HT-29 (cell line): ENCODE measurements around the gene AQP10. TPM values are rescaled to one million over a fixed set of nuclear protein-coding genes. Genes with fewer than 3 reads are reported as not detected.
"Not testable (repeated sequence)": the region's sequence is repeated elsewhere in the genome, so short reads cannot be mapped to it uniquely, and the experiment has no call there.

Experiments
- DNase-seq: peaks from one replicate; pipeline ENCODE4 v3.0.0-alpha.2; 2015; ENCODE audit warnings: low spot score
- total RNA-seq: library from RNA; depleted of rRNA; stranded (reverse); fragments of >200 nt; shearing (Covaris generic); gene quantifications from 2 replicates; pipeline ENCODE4 v1.2.3, GENCODE V29; 2014

AQP10 gene
- total RNA-seq, 1 experiment from 2014 or later = not detected

GRCh38 chr1:154342836-154343472, 22.1 kb downstream of the AQP10 start:
- no peak for DNase-seq

GRCh38 chr1:154344977-154345837, 24.3 kb downstream of the AQP10 start:
- peak; percentile 61 for DNase-seq

GRCh38 chr1:154346276-154346917, 25.5 kb downstream of the AQP10 start:
- no peak for DNase-seq

- DNase-seq = no peak
These were observed 27.1 kb downstream of the AQP10 start for GRCh38 chr1:154347961-154348360.

- DNase-seq = no peak
These were observed 27.7 kb downstream of the AQP10 start for GRCh38 chr1:154348429-154349076.

GRCh38 chr1:154349121-154349520, 28.2 kb downstream of the AQP10 start:
- no peak for DNase-seq

- no peak for DNase-seq
These were observed 29.5 kb downstream of the AQP10 start for GRCh38 chr1:154350383-154350782.

- no peak for DNase-seq
These were observed 30.6 kb downstream of the AQP10 start for GRCh38 chr1:154351363-154352068.

GRCh38 chr1:154352245-154352580, 31.3 kb downstream of the AQP10 start:
- DNase-seq = no peak

GRCh38 chr1:154352581-154353459, 31.9 kb downstream of the AQP10 start:
- peak; percentile 27 for DNase-seq

GRCh38 chr1:154353460-154353904, 32.6 kb downstream of the AQP10 start:
- DNase-seq = peak; percentile 58

- no peak for DNase-seq
These were observed 33.1 kb downstream of the AQP10 start for GRCh38 chr1:154353966-154354365.

GRCh38 chr1:154358519-154358918, 37.6 kb downstream of the AQP10 start:
- no peak for DNase-seq

- DNase-seq = no peak
These were observed 39.4 kb downstream of the AQP10 start for GRCh38 chr1:154360288-154360687.

GRCh38 chr1:154360881-154361280, 40.0 kb downstream of the AQP10 start:
- DNase-seq = not testable (repeated sequence)

- no peak for DNase-seq
These were observed 40.5 kb downstream of the AQP10 start for GRCh38 chr1:154361357-154361756.

- DNase-seq = no peak
These were observed 50.5 kb downstream of the AQP10 start for GRCh38 chr1:154371436-154371835.

GRCh38 chr1:154373777-154374357, 53.0 kb downstream of the AQP10 start:
- not testable (repeated sequence) for DNase-seq
